ES-I3 (cell line): Measurements from ENCODE around the gene VCL.
"Not testable (repeated sequence)": the region's sequence is repeated elsewhere in the genome, so short reads cannot be mapped to it uniquely, and the experiment has no call there.

Source experiments
- H3K36me3 ChIP-seq: 2 replicates; pipeline ENCODE4 v1.6.1; 2013; ENCODE audit warnings: mild to moderate bottlenecking, low read length, control low read depth, moderate library complexity; ENCODE audit not compliant: insufficient read depth
- H3K4me1 ChIP-seq: 2 replicates; pipeline ENCODE4 v1.6.1; 2013; ENCODE audit warnings: mild to moderate bottlenecking, control low read depth, low read length; ENCODE audit not compliant: insufficient read depth
- H3K9ac ChIP-seq: 2 replicates; pipeline ENCODE4 v1.6.1; 2013; ENCODE audit warnings: low read depth, mild to moderate bottlenecking, low read length, moderate library complexity
- H3K9me3 ChIP-seq: 2 replicates; pipeline ENCODE4 v1.6.1; 2013; ENCODE audit warnings: mild to moderate bottlenecking, low read length, moderate library complexity; ENCODE audit not compliant: control insufficient read depth, insufficient read depth

Gene VCL

DNA sequence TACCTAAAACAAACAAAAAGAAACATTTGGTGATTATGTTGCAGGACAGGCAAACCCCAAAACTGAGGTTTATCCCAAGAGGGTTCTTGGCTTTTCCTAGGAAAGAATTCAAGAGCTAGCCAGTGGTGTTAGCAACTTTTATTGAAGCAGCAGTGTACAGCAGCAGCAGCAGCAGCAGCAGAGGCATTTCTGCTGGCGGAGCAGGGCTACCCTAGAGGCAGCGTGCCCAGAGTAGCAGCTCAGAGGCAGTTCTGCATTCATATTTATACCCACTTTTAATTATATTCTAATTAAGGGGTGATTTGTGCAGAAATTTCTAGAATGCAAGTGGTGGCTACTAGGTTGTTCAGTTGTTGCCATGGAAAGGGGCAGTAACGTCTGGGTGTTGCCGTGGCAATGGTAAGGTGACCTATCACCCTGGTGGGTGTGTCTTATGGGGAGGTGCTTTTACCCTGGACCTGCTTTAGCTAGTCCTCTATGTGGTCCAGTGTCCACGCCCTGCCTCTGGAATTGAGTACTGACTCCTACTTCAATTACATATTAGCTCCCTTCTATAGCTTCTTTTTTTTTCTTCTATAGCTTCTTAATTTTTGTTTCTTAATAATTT is 53.9 kb downstream of the VCL start:
- Histone ChIP-seq H3K9me3 (no peaks in the 10 kb centered on the region), H3K4me1 (peaks cover 16% of the 10 kb centered on the region), H3K36me3 (no peaks in the 10 kb centered on the region), H3K9ac (no peak overlapping the region)

DNA sequence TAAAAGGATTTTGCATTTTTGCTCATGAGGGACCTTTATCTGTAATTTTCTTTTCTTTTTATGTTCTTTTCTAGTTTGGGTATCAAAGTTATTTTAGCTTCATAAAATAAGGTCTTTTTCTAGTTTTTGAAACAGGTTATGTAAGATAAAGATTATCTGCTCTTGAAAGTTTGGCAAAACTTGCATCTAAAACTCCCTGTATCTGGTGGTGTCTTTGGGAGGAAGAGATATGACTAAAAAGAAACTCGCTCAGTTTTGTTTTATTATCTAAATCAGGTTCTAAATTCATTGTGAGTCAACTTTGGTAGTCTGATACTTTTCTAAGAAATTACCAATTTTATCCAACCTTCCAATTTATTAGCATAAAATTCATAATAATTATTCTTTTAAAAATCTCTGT is 55.1 kb downstream of the VCL start:
- Histone ChIP-seq H3K36me3 (no peaks in the 10 kb centered on the region), H3K4me1 (peaks cover 10% of the 10 kb centered on the region), H3K9ac (no peak overlapping the region), H3K9me3 (no peaks in the 10 kb centered on the region)

GRCh38 chr10:74055383-74056049 is 57.6 kb downstream of the VCL start:
- Histone ChIP-seq H3K9ac (no peak overlapping the region), H3K9me3 (no peaks in the 10 kb centered on the region), H3K36me3 (no peaks in the 10 kb centered on the region), H3K4me1 (peaks cover 9% of the 10 kb centered on the region)

GRCh38 chr10:74056050-74056818 is 58.3 kb downstream of the VCL start:
- Histone ChIP-seq H3K9me3 (no peaks in the 10 kb centered on the region), H3K36me3 (no peaks in the 10 kb centered on the region), H3K9ac (no peak overlapping the region), H3K4me1 (peaks cover 9% of the 10 kb centered on the region)

- Histone ChIP-seq H3K9ac (no peak overlapping the region), H3K4me1 (peaks cover 9% of the 10 kb centered on the region; the same call in 1 of the 2 replicates), H3K9me3 (no peaks in the 10 kb centered on the region), H3K36me3 (peaks cover 5% of the 10 kb centered on the region)
Observed at GRCh38 chr10:74058071-74058470, 60.2 kb downstream of the VCL start.

GRCh38 chr10:74058658-74059057 is 60.7 kb downstream of the VCL start:
- Histone ChIP-seq H3K36me3 (peaks cover 9% of the 10 kb centered on the region), H3K9ac (no peak overlapping the region), H3K9me3 (no peaks in the 10 kb centered on the region), H3K4me1 (peaks cover 9% of the 10 kb centered on the region; the same call in 1 of the 2 replicates)

DNA sequence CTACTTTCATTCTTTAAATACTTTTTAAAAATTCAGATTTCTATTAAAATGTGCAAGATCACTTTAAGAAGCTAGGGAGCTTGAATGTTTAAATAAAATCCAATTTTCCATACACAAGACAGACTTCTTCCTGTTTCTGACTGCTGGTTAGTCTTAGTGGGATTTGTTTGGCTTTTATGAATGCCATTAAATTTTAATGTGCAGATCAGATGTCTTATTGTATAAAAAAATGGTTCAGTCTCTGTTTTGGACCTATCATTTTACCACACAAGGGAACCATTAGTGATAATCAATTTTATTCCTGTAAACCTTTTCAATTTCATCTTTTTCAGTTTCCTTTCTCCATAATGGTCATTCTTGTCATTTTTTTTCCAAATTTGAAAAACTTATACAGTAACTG is 63.2 kb downstream of the VCL start:
- Histone ChIP-seq H3K36me3 (peaks cover 14% of the 10 kb centered on the region), H3K9me3 (no peaks in the 10 kb centered on the region), H3K9ac (no peak overlapping the region), H3K4me1 (peaks cover 5% of the 10 kb centered on the region; the same call in 1 of the 2 replicates)

- H3K4me1 ChIP-seq, H3K9ac ChIP-seq, H3K9me3 ChIP-seq: not testable (repeated sequence)
- H3K36me3 ChIP-seq, result peaks cover 14% of the 10 kb centered on the region
Observed at GRCh38 chr10:74061978-74062377, 64.1 kb downstream of the VCL start.

GRCh38 chr10:74063256-74063655 is 65.3 kb downstream of the VCL start:
- Histone ChIP-seq H3K4me1 (no peaks in the 10 kb centered on the region), H3K36me3 (peaks cover 14% of the 10 kb centered on the region), H3K9me3 (no peaks in the 10 kb centered on the region), H3K9ac (no peak overlapping the region)

GRCh38 chr10:74067373-74068352 is 69.7 kb downstream of the VCL start:
- H3K36me3 ChIP-seq, result peaks cover 32% of the 10 kb centered on the region
- H3K4me1 ChIP-seq, result peaks cover 17% of the 10 kb centered on the region; the same call in 1 of the 2 replicates
- H3K9ac ChIP-seq, result no peak overlapping the region
- no peaks in the 10 kb centered on the region for H3K9me3 ChIP-seq

DNA sequence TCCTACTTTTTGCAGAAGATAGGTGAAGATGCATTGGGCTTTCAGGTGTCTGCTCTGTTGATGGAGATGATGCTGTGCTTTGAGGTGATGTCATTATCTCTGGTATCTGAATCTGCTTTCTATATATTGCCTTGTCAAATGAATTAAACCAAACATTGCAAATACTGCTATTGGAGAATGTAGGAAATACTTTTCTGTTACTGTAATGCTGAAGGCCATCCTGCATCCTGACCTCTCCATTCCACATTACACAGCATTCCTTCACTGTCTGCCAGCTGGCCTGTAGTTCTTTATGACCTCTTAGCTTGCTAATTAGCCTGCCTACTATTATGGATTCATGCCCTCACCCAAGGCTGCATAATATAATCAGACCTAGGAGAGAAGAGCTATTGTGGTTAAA is 73.2 kb downstream of the VCL start:
- H3K36me3 ChIP-seq, result peaks cover 39% of the 10 kb centered on the region
- no peak overlapping the region for H3K9ac ChIP-seq
- no peaks in the 10 kb centered on the region for H3K9me3 ChIP-seq
- H3K4me1 ChIP-seq, result peaks cover 17% of the 10 kb centered on the region; the same call in 1 of the 2 replicates

DNA sequence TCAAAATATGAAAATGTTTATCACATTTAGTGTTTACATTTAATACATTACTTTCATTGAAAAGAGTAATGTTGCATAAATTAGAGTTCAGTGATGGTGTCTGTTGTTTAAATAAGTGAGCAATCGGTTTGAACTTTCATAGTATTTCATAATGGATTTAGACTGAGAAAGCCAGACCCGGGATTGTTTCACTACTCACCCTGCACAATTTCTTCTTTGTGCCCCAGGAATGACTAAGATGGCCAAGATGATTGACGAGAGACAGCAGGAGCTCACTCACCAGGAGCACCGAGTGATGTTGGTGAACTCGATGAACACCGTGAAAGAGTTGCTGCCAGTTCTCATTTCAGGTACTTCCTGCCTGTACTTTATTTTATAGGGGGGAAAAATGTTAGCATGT is 74.6 kb downstream of the VCL start:
- Histone ChIP-seq H3K9me3 (no peaks in the 10 kb centered on the region), H3K4me1 (peaks cover 25% of the 10 kb centered on the region), H3K36me3 (peaks cover 41% of the 10 kb centered on the region), H3K9ac (no peak overlapping the region)

DNA sequence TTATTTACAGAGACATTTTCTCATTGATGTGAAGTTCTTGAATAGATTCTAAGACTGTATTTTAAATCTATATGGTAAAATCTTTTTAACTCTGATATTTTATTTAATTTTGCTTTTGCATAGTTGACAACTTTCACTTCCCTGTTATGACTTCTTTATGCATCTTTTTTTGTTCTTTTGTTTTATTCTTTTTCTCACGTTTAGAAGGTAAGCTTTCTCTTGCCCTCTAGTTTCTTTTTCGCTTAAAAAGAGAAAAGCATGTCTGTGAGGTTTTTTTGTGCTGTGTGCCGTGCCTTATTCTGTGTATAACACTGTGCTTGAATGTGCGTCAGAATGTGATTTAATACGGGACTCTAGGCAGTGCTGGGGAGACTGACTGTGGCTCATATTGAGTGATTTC is 78.0 kb downstream of the VCL start:
- Histone ChIP-seq H3K36me3 (peaks cover 32% of the 10 kb centered on the region), H3K9ac (no peak overlapping the region), H3K4me1 (peaks cover 41% of the 10 kb centered on the region), H3K9me3 (no peaks in the 10 kb centered on the region)

- Histone ChIP-seq H3K4me1 (peaks cover 36% of the 10 kb centered on the region), H3K9ac (no peak overlapping the region), H3K9me3 (no peaks in the 10 kb centered on the region), H3K36me3 (peaks cover 22% of the 10 kb centered on the region)
Observed at GRCh38 chr10:74076961-74077360, 79.0 kb downstream of the VCL start.
